NCI-H2196 (cell line): Measurements from ENCODE around the gene FOXL2.

Experiments used
- DNase-seq: peaks from one replicate; lab custom pipeline; 2025; ENCODE audit not compliant: unreplicated experiment; lab: John Stamatoyannopoulos, UW

The FOXL2 gene

GRCh38 chr3:138898708-138899107, 48.2 kb downstream of the FOXL2 start:
- no peak for DNase-seq

- no peak for DNase-seq
Measured at GRCh38 chr3:138898301-138898700, 48.6 kb downstream of the FOXL2 start.
